KBM-7 (cell line): Measurements from ENCODE around the gene C2CD2.
A peak's percentile ranks its signal among the peaks of the same experiment; 100 is the strongest.

Experiments
- DNase-seq: peaks from one replicate; pipeline ENCODE4 v3.0.0-alpha.2; 2015
- in situ Hi-C: fragments of 300-500 bp; cut with MboI; formaldehyde crosslinking; loops from 2 replicates; pipeline ENCODE4 v1.14.3; 2020; ENCODE audit warnings: low sequenced_read_pairs, low pct_unique_long_range_greater_than_20kb, mixed read lengths

Gene C2CD2

GRCh38 chr21:41897047-41897669 is 56.7 kb downstream of the C2CD2 start:
- DNase-seq = no peak
- in situ Hi-C loops = no loop called here

DNA sequence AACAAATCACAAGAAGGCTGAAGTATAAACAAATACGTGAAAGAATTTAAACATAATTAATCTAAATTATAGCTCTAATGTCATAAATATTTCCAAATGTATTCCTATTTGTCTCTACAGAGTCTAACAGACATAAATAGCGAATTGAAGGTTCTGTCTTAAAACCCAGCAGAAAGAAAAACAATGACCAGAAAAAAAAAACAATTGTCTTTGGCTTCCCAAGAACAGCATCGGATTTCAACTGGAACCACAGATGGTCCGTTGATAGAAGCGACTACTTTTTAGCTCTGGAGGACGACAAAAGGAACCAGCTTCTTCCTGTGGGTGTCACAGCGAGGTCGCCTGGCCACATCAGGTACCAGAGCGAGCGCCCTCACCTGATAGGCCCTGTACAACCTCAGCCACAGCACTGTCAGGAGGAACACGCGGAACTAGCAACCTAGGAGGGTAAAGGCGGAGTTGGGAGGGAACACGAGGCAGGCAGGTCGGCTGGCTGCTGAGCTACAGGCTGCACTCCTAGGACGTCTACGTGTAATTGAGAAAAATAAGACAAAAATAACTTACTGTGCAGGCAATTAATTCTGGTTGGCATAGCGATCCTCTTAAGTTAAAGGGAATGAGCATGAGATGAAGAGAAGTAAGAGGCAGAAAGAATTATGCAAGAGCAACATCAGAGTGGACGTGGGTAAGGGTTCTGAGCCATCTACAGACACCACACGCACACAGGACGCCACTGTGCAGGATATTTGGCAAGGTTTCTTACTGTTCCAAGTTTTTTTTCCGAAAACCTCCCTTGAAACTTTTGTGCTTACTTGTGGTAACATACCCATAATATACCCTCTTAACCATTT is 58.0 kb downstream of the C2CD2 start:
- DNase-seq = peak; percentile 72
- in situ Hi-C loops = no loop called here

- in situ Hi-C loops = no loop called here
- DNase-seq = no peak
Observed at GRCh38 chr21:41894922-41895557, 58.8 kb downstream of the C2CD2 start.

GRCh38 chr21:41894511-41894910 is 59.3 kb downstream of the C2CD2 start:
- in situ Hi-C loops = no loop called here
- no peak for DNase-seq

GRCh38 chr21:41892726-41893125 is 61.1 kb downstream of the C2CD2 start:
- no peak for DNase-seq
- in situ Hi-C loops = no loop called here

DNA sequence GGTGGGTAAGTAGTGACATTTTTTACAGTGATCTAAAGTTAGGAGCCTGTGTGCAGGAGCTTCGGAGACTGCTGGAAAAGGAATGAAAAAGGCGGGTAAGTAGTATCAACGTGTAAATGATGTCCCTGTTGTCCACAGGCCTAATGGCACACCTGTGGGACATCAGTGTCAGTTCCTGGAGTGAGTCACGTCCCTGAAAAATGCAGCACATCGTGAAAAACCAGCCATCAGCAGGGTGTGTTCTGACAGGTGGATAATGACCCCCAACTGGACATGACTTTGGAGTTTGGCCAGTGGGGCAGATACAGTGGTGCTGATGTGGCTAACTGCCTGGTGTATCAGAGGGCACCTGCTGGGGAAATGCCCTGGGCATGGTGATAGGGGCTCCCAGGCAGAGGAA is 62.7 kb downstream of the C2CD2 start:
- in situ Hi-C loops = no loop called here
- DNase-seq = no peak

DNA sequence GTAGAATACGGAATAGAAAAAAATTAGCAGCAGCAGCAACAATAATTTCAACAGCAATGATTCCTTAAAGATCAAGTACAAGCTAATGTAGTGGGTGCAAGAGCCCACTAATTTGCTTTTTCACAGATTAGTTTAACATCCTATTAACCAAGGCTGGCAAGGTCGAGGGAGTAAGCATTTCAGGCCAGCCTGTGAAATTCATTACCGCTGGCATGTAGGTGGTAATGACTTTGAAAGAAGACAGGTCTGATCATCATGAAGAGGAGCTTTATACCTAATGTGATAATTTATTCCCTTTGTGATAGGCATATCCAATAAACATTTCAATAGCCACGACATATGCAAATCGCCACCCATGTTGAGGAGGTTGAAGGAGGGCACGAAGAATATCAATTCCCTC is 63.5 kb downstream of the C2CD2 start:
- in situ Hi-C loops = no loop called here
- DNase-seq = no peak

DNA sequence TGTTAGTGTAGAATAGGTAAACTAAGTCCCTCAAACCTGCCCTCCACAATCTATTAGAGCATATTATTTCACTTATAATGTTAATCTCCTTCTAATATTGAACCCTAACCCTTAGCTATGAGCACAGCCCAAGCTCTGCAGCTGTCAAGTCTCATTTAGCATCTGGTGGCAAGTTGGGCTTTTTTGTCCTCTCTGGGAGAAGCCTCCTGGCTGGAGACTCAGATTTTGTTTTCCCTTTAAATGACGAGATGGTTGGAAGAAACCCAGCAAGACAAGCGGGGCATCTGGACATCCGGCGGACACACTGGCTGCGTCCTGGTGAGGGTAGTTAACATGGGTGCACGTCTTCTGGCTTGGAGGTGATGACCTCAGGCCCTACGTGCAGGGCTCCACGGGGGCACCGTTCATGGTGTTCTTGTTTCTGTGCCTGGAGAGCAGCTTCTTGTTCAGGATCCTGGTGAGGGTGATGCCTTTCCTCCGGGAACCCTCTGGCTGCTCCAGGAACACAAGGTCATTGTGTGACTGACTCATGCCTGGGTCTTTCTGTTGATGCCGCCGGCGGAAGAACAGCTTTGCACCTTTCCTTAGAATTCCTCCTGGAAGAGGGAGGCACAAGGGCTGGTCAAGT is 65.0 kb downstream of the C2CD2 start:
- in situ Hi-C loops = no loop called here
- no peak for DNase-seq

GRCh38 chr21:41887667-41888066 is 66.2 kb downstream of the C2CD2 start:
- DNase-seq = no peak
- in situ Hi-C loops = no loop called here

DNA sequence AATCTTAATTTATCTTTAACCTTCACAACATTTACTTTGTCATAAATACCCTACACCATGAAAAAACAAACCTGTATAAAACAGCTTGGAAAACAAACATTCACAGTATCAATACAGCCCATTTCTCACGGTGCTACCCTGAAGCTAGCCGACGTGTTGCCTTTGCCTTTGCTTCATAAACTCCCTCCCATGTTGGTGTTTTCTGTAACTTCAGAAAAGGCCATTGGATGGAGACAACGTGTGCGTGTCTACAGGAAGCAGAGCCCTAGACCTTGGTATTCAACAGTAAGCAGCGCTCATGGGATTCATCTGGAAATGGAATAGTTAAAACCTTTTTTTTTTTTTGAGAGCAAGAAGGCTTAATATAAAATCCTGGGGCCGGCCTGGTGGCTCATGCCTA is 67.5 kb downstream of the C2CD2 start:
- in situ Hi-C loops = no loop called here
- DNase-seq = no peak

DNA sequence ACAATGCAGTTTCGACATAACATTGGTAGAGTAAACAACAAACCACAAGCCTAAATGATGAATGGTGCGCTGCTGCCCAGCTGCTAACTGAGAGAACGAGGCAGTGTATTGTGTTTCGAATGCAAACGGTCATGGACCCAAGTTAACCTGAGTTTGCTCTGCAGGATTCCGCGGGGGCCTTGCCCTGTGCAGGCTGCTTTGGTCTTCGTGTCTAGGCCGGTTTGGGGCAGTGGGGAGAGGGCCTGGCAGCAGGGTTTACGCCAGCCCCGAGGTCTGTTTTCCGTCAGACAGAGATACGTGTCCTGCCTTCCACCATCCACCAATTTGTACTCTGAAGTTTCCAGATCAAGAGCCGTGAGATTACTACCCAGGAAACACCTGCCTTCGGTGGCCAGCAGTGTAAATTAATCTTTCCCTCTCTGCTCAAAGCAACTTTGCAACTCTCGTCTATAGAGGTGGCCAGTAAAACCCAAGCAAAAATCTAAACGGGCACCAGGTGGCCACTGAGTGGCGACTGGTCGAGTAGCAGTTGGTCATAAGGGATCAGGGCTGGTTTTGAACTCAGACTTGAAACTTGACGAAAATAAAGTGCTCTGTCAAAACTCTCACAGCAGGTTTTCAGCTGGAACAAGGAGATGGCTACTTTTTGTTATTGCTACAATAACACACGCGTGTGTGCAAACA is 68.3 kb downstream of the C2CD2 start:
- no peak for DNase-seq
- in situ Hi-C loops = no loop called here

GRCh38 chr21:41884501-41885030 is 69.3 kb downstream of the C2CD2 start:
- DNase-seq = no peak
- in situ Hi-C loops = no loop called here

DNA sequence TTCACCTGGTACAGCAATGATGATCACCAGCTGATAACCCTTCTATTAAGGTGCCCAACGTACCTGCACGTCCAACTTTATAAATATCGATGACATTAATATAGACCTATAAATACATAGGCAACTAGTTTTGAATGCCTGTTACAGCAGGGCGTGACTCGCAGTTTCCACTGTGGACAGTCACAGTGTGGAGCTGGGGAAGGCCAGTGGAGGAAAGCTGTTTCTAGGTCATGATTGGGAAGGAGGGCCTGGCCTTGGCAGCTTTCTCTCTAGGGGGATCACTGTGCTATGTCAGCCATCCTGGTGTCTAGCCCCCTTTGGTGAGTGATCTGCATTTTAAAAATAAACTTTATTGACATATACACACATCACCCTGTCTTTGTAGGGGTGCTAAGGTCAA is 70.2 kb downstream of the C2CD2 start:
- in situ Hi-C loops = no loop called here
- no peak for DNase-seq

DNA sequence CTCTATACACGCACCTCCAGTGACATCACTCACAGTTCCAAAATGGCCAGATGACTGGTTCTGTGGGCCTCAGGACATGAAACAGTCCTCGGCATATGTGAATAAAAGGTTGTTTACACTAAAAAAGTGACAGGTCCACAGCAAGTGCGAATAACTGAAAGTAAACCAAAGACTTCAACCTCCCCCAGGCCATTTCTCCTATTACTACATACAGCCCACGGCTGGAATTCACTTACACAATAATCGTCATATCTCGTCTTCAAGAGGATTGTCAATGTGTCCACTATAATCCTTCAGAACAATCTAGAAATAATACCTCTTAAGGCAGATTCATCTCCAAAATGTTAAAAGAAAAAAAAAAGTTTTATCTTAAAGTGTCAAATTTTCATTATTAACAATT is 72.8 kb downstream of the C2CD2 start:
- in situ Hi-C loops = no loop called here
- no peak for DNase-seq

DNA sequence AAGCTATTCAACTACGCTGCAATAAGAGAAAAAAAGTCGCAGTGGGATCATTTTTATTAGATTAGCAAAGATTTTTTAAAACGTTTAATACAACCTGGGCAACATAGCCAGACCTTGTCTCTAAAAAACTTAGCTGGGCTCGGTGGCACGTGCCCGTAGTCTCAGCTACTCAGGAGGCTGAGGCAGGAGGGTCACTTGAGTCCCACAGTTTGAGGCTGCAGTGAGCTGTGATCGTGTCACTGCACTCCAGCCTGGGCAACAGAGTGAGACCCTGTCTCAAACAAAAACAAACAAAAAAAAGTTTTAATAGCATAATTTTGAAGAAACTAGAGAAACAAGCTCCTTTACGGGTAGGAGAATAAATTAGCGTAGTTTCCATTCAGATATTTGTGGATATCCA is 73.7 kb downstream of the C2CD2 start:
- in situ Hi-C loops = no loop called here
- no peak for DNase-seq

DNA sequence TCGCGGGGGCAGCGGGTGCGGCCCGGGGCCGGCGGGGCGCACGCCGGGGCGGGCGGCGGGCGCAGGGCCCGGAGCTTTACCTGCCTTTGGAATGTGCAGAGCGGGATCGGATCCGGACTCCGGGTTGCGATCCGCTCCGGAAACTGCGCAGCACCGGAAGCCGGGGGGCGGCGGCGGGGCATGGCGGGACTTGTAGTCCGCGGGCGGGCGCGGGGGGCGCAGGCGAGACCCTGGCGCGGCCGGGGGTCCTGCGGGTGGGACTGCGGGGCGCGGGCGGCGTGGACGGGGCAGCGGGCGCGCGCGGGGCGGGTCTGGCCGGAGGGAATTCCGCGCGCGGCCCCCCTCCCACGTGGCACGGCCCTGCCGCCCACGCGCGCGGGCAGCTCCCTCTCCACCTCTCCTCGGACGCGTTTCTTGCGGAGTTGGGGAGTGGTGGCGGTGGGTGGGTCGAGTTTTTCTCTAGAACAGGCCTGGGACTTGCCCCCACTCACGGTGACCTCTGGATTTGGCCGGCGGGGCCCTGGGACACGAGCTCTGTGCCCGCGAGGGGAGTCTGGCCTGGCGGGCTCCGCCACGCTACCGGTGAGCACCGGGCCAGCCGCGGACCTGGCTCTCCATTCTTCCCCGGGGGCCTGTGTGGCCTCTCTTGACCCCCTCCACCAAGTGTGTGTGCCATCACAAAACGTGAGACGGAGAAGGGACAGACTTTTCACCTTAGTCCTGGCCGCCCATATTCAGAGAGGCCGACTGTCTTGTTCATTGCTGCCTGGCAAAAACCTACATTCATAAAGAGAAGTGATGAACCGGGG is 74.4 kb downstream of the C2CD2 start, which contains the start of gene PRDM15:
Gene PRDM15, minus strand, starts transcription at position 155 of the 809 bp plus-strand sequence. CDS start 18,981 bp downstream, outside the sequence.
- peak; percentile 58 for DNase-seq
- in situ Hi-C loops = no loop called here

DNA sequence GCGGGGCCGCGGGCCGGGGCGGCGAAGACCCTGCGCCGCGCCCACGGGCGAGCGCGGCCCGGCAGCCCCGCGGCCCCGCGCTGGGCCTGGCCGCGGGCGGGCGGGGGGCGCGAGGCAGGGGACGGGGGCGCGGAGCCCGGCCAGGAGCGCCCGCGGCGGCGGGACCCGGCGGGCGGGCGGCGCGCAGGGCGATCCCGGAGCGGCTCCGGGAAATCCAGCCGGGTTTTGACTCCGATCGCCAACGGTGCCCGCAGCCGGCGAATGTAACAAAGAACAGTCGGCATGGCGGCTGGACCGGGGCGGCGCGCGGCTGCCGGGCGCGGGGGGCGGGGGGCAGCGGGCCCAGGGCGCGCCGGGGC is 75.0 kb downstream of the C2CD2 start:
- in situ Hi-C loops = no loop called here
- DNase-seq = peak; percentile 45
